Measurements from ENCODE around the gene UBE2H.

UBE2H gene

DNA sequence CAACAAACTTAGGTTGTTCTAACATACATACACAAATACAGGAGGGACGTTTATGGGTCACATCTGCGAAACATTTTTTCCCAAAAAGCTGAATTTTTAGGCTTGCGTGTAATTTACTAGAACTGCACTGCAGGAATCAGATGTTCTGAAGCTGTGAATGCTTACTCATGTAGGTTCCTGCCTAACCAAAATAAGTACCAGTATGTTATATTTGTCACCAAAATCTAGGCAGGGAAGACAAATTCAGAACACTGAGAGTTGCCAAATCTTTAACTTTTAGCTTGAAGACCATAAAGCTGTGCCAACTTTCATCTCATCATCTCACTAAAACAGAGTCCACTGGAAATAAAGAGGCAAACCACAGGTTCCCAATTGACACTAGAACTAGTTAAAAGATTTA, 5.7 kb downstream of the UBE2H start:
- CTCF ChIA-PET: interaction anchor here (1.6 kb wide), 1 partner anchor 116 kb away, joined by 4 read pairs; no protein-coding TSS in a partner anchor
- no peak for DNase-seq (ENCODE audit: extremely low spot score)
- TF ChIP-seq, protein P1, sequence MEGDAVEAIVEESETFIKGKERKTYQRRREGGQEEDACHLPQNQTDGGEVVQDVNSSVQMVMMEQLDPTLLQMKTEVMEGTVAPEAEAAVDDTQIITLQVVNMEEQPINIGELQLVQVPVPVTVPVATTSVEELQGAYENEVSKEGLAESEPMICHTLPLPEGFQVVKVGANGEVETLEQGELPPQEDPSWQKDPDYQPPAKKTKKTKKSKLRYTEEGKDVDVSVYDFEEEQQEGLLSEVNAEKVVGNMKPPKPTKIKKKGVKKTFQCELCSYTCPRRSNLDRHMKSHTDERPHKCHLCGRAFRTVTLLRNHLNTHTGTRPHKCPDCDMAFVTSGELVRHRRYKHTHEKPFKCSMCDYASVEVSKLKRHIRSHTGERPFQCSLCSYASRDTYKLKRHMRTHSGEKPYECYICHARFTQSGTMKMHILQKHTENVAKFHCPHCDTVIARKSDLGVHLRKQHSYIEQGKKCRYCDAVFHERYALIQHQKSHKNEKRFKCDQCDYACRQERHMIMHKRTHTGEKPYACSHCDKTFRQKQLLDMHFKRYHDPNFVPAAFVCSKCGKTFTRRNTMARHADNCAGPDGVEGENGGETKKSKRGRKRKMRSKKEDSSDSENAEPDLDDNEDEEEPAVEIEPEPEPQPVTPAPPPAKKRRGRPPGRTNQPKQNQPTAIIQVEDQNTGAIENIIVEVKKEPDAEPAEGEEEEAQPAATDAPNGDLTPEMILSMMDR (IDR thresholded peaks at IDR 0.05; ENCODE audit: control extremely low read depth, extremely low read depth, low read depth, missing control alignments): no peak
- POLR2A ChIA-PET: interaction anchor here (0.5 kb wide), 2 partner anchors 21 to 75 kb away, joined by 4 to 8 read pairs; no protein-coding TSS in a partner anchor

DNA sequence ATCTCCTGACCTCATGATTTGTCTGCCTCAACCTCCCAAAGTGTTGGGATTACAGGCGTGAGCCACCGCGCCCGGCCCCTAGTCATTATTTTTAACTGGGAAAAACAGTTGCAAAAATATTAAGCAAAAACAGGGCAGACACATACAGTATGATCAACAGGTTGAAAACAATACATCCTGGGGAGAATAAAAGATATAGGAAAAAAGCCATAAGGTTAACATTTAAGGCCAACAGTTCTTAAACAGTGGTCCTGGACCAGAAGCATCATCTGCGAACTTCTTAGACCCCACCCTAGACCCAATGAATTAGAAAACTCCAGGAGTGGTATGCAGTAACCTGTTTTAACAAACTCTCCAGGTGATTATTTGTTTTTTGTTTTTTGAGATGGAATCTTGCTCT, 6.5 kb downstream of the UBE2H start:
- TF ChIP-seq, protein P1 (IDR thresholded peaks at IDR 0.05; ENCODE audit: control extremely low read depth, extremely low read depth, low read depth, missing control alignments): no peak
- ChIA-PET CTCF (no interaction called here), POLR2A (interaction anchor here (0.5 kb wide), 1 partner anchor 74 kb away, joined by 8 read pairs; no protein-coding TSS in a partner anchor)
- no peak for DNase-seq (ENCODE audit: extremely low spot score)

DNA sequence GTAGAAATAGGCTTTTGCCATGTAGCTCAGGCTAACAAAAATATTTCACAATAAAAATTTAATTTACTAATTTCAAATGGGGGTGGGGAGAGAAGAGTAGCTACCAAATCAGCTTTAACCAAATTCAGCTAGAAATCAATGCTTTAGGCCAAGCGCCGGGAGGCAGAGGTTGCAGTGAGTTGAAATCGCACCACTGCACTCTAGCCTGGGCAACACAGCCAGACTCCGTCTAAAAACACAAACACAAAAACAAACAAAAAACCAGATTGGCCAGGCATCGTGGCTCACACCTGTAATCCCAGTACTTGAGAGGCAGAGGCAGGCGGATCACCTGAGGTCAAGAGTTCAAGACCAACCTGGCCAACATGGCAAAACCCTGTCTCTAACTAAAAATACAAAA, 9.4 kb downstream of the UBE2H start:
- ChIA-PET CTCF (interaction anchor here (0.6 to 1.7 kb wide), 4 partner anchors 10 to 68 kb away, joined by 3 to 4 read pairs (median 4); no protein-coding TSS in a partner anchor), POLR2A (no interaction called here)
- TF ChIP-seq, protein P1 (IDR thresholded peaks at IDR 0.05; ENCODE audit: control extremely low read depth, extremely low read depth, low read depth, missing control alignments): no peak
- DNase-seq (ENCODE audit: extremely low spot score): no peak

DNA sequence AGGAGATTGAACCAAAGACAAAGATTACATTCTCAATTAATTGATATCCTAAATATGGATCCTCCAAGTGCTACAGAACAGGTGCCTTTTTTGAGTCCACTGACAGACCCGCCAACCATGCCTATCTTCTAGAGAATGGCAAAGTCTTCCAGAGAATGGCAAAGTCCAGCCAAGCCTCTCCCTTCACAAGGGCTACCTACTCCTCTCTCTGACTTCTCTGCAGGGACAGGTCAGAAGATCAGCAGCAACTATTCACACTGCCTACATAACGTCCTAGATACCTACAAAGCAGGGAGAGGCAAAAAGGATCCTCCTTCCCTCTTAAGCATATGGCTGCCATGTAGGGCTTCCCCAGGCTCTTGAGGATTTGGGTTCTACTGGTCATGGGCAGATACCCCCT, 12.4 kb downstream of the UBE2H start:
- CTCF ChIA-PET: no interaction called here
- POLR2A ChIA-PET: no interaction called here
- TF ChIP-seq, protein P1 (IDR thresholded peaks at IDR 0.05; ENCODE audit: control extremely low read depth, extremely low read depth, low read depth, missing control alignments): no peak
- no peak for DNase-seq (ENCODE audit: extremely low spot score)

DNA sequence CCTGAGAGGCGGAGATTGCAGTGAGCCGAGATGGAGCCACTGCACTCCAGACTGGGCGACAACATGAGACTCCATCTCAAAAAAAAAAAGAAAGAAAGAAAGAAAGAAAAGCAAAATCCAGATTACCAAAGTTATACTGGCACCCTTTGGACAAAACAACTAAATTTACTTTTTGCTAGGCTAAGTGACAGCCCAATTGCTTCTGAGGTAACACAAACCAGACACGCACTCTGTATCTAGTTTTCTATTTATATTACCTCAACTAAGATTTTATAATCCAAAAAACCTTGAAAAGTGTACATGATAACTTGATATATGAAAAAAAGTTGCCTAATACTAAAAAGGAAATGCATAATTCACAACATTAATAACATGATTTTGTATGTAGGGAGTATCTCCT, 12.9 kb downstream of the UBE2H start:
- TF ChIP-seq, protein P1 (IDR thresholded peaks at IDR 0.05; ENCODE audit: control extremely low read depth, extremely low read depth, low read depth, missing control alignments): no peak
- no peak for DNase-seq (ENCODE audit: extremely low spot score)
- POLR2A ChIA-PET: no interaction called here
- CTCF ChIA-PET: no interaction called here

DNA sequence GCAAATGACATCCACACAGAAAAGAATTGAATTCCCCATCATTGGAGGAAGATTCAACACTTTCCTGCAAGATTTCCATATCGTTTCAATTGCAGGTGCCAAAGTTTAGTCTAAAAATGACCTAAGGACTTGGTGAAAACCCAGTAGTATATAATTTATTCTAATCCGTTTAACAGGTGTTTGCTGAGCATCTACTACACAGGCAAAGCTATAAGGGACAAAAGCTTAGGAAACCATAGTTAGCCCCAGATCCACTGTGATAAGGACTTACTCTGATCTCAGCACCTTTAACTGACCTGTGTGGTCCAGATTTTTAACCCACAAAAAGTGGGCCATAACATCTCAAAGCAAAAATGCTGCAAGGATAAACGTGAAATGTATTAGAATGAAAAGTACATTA, 19.1 kb downstream of the UBE2H start:
- TF ChIP-seq, protein P1 (IDR thresholded peaks at IDR 0.05; ENCODE audit: control extremely low read depth, extremely low read depth, low read depth, missing control alignments): no peak
- POLR2A ChIA-PET: no interaction called here
- CTCF ChIA-PET: interaction anchor here (1.0 to 1.3 kb wide), 4 partner anchors 9 to 105 kb away, joined by 3 to 4 read pairs (median 4); no protein-coding TSS in a partner anchor
- no peak for DNase-seq (ENCODE audit: extremely low spot score)

DNA sequence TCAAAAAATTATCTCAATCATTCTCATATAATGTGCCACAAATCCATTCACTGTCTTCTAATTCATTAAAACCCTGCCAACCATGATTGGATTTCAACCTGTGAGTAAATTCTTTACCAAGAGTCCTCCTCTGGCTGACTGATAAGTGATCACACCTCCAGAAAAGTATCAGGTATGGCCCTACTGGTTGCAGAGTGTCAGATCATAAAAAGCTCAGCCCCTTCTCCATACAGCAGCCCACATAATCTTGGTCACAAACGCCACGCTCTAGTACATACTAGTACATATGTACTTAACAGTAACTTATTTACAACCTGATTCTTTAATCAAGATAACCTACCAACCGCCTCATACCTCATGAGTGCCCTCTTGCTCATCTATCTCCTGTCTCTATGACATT, 26.1 kb downstream of the UBE2H start:
- POLR2A ChIA-PET: no interaction called here
- DNase-seq (ENCODE audit: extremely low spot score): no peak
- TF ChIP-seq, protein P1 (IDR thresholded peaks at IDR 0.05; ENCODE audit: control extremely low read depth, extremely low read depth, low read depth, missing control alignments): no peak
- CTCF ChIA-PET: no interaction called here

All from GM10248 (cell line).